ENCODE measurements around the gene C3AR1.

The C3AR1 gene

GRCh38 chr12:8037046-8037663, 29.0 kb downstream of the C3AR1 start:
- TF ChIP-seq CTCF (IDR thresholded peaks at IDR 0.05; ENCODE audit: borderline replicate concordance, control extremely low read depth, extremely low read depth, insufficient read depth, missing control alignments), result no peak
- DNase-seq (ENCODE audit: low spot score), result peak; percentile 58
- in situ Hi-C loops (cut with MboI; ENCODE audit: low sequenced_read_pairs, unreplicated experiment), result no loop called here

GRCh38 chr12:8036346-8036745, 29.8 kb downstream of the C3AR1 start:
- DNase-seq (ENCODE audit: low spot score), result no peak
- no peak for TF ChIP-seq CTCF (IDR thresholded peaks at IDR 0.05; ENCODE audit: borderline replicate concordance, control extremely low read depth, extremely low read depth, insufficient read depth, missing control alignments)
- in situ Hi-C loops (cut with MboI; ENCODE audit: low sequenced_read_pairs, unreplicated experiment), result no loop called here

GRCh38 chr12:8035440-8036010, 30.6 kb downstream of the C3AR1 start:
- DNase-seq (ENCODE audit: low spot score), result no peak
- in situ Hi-C loops (cut with MboI; ENCODE audit: low sequenced_read_pairs, unreplicated experiment), result no loop called here
- no peak for TF ChIP-seq CTCF (IDR thresholded peaks at IDR 0.05; ENCODE audit: borderline replicate concordance, control extremely low read depth, extremely low read depth, insufficient read depth, missing control alignments)

- in situ Hi-C loops (cut with MboI; ENCODE audit: low sequenced_read_pairs, unreplicated experiment), result no loop called here
- TF ChIP-seq CTCF (IDR thresholded peaks at IDR 0.05; ENCODE audit: borderline replicate concordance, control extremely low read depth, extremely low read depth, insufficient read depth, missing control alignments), result no peak
- no peak for DNase-seq (ENCODE audit: low spot score)
Observed at GRCh38 chr12:8034802-8035201, 31.4 kb downstream of the C3AR1 start.

- DNase-seq (ENCODE audit: low spot score), result peak; percentile 73
- no peak for TF ChIP-seq CTCF (IDR thresholded peaks at IDR 0.05; ENCODE audit: borderline replicate concordance, control extremely low read depth, extremely low read depth, insufficient read depth, missing control alignments)
- in situ Hi-C loops (cut with MboI; ENCODE audit: low sequenced_read_pairs, unreplicated experiment), result no loop called here
Observed at GRCh38 chr12:8033153-8034044, 32.8 kb downstream of the C3AR1 start.

GRCh38 chr12:8032242-8033152, 33.7 kb downstream of the C3AR1 start, which contains the start of gene FOXJ2:
Gene FOXJ2, plus strand, starts transcription at chr12:8032716. Its CDS starts 7,117 bp downstream, at chr12:8039833.
- peak; percentile 87 for DNase-seq (ENCODE audit: low spot score)
- TF ChIP-seq CTCF (IDR thresholded peaks at IDR 0.05; ENCODE audit: borderline replicate concordance, control extremely low read depth, extremely low read depth, insufficient read depth, missing control alignments), result no peak
- in situ Hi-C loops (cut with MboI; ENCODE audit: low sequenced_read_pairs, unreplicated experiment), result no loop called here
